ENCODE results near the gene HHIPL2.

Gene HHIPL2

DNA sequence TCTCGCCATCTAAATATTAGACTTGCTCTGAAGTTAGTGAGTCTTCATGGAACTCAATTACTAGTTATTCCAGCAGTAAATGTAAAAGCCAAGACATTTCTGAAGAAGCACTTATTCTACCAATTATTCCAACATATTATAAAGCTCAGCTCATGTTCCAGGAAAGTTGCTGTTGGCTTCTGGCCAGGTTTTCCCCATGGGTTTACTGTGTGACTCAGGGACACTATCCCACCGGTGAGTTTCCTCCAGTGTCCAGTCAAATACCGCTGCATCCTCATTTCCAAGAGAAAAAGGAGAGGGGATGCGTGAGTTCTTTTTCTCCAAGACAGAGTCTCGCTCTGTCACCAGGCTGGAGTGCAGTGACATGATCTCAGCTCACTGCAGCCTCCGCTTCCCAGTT, 9.2 kb upstream of the HHIPL2 start:
- DNase-seq (ENCODE audit: low read depth), result no peak
- TF ChIP-seq, protein P1, sequence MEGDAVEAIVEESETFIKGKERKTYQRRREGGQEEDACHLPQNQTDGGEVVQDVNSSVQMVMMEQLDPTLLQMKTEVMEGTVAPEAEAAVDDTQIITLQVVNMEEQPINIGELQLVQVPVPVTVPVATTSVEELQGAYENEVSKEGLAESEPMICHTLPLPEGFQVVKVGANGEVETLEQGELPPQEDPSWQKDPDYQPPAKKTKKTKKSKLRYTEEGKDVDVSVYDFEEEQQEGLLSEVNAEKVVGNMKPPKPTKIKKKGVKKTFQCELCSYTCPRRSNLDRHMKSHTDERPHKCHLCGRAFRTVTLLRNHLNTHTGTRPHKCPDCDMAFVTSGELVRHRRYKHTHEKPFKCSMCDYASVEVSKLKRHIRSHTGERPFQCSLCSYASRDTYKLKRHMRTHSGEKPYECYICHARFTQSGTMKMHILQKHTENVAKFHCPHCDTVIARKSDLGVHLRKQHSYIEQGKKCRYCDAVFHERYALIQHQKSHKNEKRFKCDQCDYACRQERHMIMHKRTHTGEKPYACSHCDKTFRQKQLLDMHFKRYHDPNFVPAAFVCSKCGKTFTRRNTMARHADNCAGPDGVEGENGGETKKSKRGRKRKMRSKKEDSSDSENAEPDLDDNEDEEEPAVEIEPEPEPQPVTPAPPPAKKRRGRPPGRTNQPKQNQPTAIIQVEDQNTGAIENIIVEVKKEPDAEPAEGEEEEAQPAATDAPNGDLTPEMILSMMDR (conservative IDR thresholded peaks at IDR 0.05; ENCODE audit: low read depth, low read length), result no peak
- H3K4me3 ChIP-seq (ENCODE audit: low read length), result no peak overlapping the region

GRCh38 chr1:222555992-222556615, 8.2 kb upstream of the HHIPL2 start:
- TF ChIP-seq, protein P1 (conservative IDR thresholded peaks at IDR 0.05; ENCODE audit: low read depth, low read length), result no peak
- DNase-seq (ENCODE audit: low read depth), result peak; percentile 93
- H3K4me3 ChIP-seq (ENCODE audit: low read length), result no peak overlapping the region

DNA sequence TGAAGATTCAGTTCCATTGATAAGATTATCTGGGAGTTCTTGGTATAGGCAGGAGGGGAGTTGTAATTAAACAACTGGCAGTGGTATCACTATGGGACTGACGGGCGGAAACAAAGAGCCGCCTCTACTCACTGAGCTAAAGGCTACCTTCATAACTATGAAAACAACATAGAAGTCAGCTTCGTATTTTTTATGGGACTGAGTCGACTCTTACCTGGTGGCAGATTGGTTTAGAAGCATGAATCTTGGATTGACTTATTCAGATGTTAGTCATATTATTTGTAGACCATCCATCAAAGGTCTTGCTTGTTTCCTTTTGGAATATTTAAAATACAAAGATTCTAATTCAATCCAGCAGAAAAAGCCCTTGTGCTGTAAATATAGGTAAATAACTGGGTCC, 6.3 kb upstream of the HHIPL2 start:
- no peak for DNase-seq (ENCODE audit: low read depth)
- H3K4me3 ChIP-seq (ENCODE audit: low read length), result no peak overlapping the region
- TF ChIP-seq, protein P1 (conservative IDR thresholded peaks at IDR 0.05; ENCODE audit: low read depth, low read length), result no peak

DNA sequence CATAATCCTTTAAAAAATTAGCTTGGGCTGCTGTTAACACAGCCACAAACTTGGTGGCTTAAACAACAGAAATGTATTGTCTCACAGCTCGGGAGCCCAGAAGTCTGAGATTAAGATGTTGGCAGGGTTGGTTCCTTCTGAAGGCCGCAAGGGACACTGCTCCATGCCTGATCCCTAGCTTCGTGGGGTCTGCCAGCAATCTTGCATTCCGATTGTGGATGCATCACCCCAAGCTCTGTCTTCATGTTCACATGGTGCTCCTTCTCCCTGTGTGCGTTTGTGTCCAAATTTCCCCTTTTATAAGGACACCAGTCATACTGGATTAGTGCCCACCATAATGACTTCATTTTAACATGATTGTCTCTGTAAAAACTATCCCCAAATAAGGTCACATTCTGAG, 5.0 kb upstream of the HHIPL2 start:
- H3K4me3 ChIP-seq (ENCODE audit: low read length), result no peak overlapping the region
- DNase-seq (ENCODE audit: low read depth), result no peak
- TF ChIP-seq, protein P1 (conservative IDR thresholded peaks at IDR 0.05; ENCODE audit: low read depth, low read length), result no peak

- H3K4me3 ChIP-seq (ENCODE audit: low read length), result no peak overlapping the region
- TF ChIP-seq, protein P1 (conservative IDR thresholded peaks at IDR 0.05; ENCODE audit: low read depth, low read length), result no peak
- DNase-seq (ENCODE audit: low read depth), result no peak
Observed at GRCh38 chr1:222547260-222547614, 667 bp downstream of the HHIPL2 start.

- TF ChIP-seq, protein P1 (conservative IDR thresholded peaks at IDR 0.05; ENCODE audit: low read depth, low read length), result no peak
- H3K4me3 ChIP-seq (ENCODE audit: low read length), result no peak overlapping the region
- DNase-seq (ENCODE audit: low read depth), result peak; percentile 39
Observed at GRCh38 chr1:222546548-222547259, 1.2 kb downstream of the HHIPL2 start.

DNA sequence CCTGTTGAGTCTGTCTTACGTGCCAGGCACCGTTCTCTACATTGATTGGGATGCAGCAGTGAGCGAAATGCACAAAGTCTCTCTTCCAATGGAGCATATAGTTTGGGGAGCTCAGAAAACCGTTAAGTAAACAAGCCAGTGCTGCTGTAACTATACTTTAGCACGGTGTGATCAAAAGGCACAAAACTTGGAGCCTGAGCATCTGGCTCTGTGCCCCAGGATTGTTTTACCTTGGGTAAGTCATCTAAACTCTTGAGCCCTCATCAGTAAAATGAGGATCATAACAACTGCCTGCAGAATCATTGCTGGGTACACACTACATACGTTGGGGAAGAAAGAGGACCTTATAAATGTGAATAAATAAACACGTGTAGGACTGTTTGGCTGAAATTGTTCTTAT, 1.8 kb downstream of the HHIPL2 start:
- TF ChIP-seq, protein P1 (conservative IDR thresholded peaks at IDR 0.05; ENCODE audit: low read depth, low read length), result no peak
- no peak for DNase-seq (ENCODE audit: low read depth)
- H3K4me3 ChIP-seq (ENCODE audit: low read length), result no peak overlapping the region

Measured in retinal pigment epithelial cell (primary cell).